Stromal cell of bone marrow (primary cell): ENCODE results near the gene FMN1.

Experiments
- DNase-seq: peaks from one replicate; pipeline ENCODE4 v3.0.0-alpha.2; 2012; ENCODE audit warnings: low read depth

Gene FMN1

DNA sequence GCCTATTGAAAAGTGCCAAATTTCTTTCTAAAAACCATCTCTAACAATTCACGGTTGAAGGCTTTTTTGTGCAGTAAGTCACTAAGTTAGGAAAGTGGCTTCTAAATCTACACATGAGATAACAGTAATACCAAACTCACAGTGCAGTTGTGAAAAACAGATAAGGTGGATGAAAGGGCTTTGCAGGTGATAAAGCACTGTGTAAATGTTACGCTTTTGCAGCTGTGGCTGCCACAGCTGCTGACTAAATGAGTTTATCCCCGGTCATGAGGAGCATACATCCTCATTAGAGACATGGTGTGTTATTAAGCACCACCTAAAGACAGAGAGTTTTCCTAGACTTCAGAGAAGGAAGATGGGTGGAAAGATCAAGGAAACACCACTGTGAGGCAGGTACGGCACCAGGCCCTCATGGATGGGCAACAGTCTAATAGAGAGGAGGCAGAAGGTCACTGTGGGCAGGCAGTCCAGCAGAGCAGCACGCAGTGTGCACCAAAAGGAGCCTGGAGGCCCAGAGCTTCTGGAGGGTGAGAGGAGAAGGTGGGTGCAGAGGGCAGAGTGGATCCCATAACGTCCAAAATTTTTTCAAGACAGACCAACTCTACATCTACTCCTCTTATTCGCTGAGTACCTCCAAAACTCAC is 68.5 kb downstream of the FMN1 start:
- no peak for DNase-seq

DNA sequence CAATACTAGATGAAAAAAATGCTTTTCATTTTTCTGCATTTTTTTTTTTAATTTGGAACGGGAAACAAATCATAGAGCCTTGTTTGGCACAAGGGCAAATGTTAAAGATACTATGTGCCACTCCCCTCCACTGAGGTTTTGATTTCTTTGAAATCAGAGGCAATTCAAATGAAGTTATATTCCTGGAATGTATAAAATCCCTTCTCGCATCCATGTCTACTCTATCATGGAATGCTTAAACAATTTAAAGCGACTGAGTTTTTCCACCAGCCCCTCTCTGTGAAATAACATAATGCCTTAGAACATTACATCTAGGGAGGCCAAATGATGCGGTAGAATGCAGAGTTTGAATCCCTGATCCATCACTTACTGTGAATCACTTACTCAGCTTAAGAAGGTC is 69.7 kb downstream of the FMN1 start:
- DNase-seq = no peak

DNA sequence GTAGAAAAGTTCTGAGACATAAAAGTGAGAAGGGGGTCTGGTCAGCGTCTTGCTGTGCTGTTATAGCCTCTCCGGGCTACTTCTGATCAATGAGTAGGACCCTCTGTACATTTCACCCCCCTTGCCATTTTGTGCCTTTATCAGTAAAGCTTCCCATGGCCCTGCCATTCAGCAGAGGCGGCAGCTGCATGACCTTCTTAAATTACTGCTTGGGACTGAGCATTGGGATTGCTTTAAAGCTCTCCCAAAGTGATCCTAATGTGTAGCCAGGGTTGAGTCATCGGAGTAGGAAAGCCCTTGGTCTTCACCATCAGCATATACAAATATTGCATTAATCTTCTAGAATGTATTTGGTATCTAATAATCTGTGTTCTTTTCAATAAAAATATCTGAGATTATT is 70.2 kb downstream of the FMN1 start:
- DNase-seq = no peak

DNA sequence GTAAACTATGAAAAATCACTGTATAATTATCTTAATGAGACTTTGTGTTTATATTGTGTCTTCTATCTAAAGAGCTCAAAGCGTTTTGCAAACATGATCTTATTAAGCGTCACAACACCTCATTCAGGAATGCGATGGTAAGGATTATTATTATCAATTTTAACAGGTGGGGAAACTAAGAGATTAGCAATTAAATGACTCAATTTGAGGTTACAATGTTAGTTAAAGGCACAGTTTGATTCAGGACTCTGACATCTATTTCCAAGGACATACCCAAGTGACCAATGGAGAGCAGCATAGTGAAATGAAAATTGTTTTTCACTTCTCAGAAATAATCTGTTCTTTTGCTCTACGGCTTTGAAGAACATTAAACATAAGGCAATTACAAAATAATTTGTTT is 74.6 kb downstream of the FMN1 start:
- DNase-seq = no peak

DNA sequence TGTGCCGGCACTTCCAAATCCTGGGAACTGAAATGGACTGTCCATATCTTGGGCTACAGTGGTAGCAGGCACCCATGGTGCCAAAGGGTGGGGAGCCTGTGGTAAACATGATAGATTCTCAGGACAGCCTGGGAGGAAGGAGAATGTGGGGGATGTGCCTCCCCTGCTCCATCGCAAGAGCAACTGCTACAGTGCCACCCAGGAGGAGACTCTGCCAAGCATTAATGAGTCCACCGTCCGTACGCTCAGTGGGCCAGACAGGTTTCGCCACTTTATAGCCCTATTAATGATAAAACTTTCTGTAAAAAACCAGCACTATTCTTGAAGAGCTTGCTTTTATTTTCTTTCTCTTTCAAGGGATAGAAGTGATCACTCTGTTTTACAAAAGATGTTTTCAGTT is 75.2 kb downstream of the FMN1 start:
- DNase-seq = no peak

DNA sequence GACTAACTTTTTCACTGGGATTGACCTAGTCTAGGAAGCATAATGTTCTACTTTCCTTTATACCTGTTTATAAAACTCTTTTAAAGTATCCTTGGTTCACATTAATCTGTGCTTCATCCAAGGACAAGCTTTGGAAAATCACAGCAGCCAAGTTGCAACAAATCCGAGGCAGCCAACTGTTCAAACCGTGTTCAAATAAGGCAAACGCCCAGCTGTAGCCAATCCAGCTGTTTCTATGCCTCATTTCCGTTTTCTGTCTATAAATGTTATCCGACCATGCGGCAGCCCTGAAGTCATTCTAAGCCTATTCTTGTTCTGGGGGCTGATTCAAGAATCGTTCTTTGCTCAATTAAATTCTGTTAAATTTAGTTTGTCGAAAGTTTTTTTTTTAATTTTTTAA is 78.3 kb downstream of the FMN1 start:
- DNase-seq = no peak

DNA sequence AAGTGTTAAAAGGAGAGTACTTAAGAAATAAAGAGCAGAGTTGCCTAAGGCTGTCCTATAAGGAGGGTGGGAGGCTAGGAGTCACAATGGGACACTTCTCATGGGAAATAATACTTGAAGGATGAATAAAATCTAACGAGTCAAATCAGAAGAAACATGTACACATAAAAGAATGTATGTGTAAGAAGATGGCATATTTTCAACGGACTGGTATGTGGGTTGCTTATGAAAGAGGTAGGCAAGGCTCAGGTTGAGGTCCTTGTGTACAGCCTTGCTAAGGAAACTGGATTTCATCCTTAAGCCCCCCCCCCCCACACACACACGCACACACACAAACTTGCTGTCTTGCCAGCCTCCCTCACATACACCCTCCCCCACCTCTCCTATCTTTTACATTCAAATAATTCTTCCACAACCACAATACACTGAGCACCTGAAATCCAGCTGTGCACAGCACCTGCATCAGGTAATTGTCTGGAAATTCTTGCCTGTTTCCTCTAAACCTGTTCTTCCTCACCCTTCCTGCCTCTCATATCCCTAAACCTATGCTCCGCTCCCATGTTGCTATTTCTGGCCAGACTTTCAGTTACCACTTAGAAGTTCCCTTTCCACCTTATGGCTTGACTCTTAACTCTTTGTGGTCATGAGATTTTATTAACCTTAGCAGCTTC is 79.2 kb downstream of the FMN1 start:
- DNase-seq = no peak

DNA sequence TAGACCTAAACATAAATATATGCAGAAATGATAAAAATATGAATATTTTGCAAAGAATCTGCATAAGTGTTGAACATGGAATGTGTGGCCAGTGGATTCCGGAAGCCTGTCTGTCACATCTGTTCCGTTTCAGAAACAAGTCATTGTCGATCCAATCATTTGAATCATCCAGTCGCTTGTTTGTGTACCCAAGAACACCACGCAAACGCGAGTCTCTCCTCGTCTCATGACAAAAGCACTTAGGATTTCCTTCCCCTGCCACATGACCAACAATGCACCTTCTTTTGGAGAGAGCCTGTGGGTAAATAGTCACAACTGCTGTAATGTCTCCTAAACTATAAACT is 80.2 kb downstream of the FMN1 start:
- DNase-seq = no peak

DNA sequence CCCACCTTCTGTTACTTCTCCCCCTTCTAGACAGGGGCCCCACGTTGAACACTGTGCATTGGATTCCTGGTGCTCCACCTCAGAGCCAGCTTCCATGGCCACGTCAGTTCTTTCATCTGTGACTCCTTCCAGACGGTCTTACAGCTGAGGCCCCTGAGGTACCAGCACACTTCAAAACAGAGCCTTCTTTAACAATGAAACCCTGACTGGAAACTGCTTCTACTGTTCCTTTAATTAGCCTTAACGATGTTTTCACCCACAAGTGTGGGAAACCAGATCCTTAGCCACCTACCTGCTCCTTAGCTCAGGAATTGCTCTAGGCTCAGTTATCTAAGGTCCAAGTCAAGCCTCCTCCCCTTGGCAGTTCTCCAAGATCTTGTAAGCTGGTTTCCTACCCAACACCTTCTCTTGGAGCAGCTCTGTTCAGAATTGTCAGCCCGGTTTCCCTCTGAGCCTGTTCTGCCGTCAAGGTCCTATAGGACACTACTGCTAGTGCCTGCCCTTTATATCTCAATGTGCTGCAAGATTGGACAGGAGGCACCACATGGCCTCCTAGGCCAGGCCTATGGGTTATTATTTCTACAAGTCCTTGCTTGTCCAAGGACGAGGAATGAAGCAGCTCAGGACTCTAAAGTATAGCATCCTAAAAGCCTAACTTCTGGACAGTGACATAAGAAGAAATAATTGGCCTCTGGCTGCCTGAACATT is 80.7 kb downstream of the FMN1 start:
- DNase-seq = no peak

DNA sequence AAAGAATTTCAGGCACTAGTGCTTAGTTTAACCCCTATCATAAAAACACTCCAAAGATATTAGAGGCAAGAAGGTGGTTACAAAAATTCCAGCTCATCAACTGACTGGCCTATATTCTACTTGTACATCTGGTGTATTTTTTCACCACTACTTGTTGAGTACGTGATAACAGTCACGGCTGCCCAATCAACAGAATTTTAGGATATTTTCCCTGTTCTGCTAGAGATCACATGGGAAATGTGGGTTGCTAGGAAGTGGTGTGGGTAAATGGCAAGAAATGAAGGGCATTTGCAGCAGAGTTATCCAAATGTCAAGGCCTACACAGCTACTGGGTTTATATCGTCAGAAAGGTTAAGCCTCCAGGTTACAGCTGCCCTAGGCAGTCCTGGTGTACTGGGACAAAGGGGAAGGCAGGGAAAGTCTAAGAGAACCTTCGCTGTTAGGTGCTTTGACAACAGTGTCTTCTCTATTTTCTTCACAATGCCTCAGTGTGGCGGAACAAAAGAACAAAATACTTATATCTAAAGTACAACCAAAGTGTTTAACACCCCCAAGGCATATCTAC is 81.9 kb downstream of the FMN1 start:
- no peak for DNase-seq

DNA sequence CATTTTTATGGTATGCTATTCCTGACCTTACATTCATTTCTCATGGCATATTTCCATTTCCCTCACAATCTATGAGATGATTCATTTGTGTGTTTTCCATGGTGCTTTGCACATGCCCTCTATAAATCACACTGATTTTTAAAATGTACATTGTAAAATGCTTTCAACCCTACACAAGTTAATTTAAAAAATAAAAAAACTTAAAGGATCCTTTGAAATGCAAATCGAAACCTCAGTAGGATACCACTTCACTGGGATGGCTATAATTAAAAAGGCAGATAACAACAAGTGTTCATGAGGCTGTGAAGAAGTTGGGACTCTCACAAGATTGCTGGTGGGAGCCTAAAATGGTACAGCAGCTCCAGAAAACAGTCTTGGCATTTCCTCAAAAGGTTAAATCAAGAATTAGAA is 83.5 kb downstream of the FMN1 start:
- DNase-seq = no peak

DNA sequence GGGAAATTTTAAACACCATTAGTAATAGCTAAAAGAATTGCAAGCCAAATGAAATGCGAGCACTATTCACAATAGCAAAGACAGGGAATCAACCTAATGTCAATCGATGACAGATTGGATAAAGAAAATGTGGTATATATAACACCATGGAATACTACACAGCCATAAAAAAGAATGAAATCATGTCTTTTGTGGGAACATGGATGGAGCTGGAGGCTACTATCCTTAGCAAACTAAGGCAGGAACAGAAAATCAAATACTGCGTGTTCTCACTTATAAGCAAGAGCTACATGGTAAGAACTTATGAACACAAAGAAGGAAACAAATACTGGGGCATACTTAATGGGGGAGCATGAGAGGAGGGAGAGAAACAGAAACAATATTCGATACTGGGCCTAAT is 85.2 kb downstream of the FMN1 start:
- no peak for DNase-seq

DNA sequence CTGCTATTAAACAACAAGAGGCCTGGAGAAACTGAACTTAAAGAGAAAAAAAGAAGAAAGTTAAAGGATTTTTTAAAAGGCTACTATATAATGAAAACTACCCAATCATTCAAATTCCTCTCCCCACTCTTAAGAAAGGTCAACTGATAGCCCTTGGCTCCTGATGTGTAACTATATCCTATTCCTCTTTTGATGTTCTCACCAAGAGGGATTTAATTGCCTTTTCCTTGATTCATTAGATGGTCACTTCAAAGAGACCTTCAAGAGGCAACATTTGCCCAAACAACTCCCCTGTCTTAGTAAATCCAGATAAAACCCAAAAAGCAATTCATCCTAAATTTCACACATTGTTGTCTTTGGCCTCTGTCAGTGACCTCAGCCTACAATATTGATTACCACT is 86.0 kb downstream of the FMN1 start:
- DNase-seq = no peak

DNA sequence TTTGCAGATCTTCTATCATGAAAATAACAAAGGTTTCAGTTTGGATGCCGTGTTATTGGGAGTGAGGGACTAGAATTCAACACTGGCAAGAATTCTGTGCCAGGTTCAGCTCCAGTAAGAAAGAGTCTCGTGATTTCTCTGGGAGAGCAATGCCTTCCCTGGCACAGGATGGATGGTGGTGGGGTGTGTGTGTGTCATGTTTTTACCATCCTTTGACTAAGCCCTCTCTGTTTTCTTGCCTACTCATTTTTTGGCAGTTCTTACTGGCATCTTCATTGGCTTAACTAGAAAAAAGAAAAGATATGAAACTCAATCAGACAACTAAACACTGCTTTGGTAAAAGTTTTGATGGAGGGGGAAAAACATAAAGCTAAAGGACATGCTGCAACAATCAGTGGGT is 86.6 kb downstream of the FMN1 start:
- peak; percentile 81 for DNase-seq

DNA sequence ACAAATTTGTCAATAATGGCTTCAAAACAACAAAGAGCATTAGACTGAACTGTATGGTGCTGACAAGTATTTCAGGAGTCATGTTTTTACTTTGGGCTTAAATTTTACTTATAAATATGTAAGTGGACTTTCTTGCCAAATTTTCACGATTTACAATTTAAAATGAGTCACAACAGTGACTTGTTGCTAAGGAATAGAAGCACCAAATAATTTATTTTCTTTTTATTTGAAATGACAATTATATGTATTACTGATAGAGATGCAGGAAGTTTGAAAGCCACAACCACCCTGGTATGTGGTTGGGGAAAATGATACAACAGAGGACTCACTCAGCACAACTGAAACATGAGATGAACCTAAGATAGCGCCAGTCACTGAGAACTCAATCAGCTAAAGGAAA is 90.3 kb downstream of the FMN1 start:
- peak; percentile 85 for DNase-seq

DNA sequence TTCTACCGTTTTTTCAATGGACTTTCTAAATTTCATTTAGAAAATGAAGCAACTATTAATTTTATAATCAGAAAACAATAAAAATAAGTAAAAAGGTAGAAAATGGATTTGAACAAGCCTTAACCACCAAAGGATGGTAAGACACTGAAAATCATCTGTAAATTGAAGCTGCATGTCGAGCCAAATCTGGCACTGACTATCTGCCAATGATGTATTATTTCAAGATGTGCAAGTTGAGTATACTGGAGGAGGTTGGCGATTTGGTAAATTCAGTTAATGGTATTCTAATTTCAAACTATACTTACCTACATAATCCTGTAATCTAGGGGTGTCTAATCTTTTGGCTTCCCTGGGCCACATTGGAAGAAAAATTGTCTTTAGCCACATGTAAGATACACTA is 93.5 kb downstream of the FMN1 start:
- no peak for DNase-seq

DNA sequence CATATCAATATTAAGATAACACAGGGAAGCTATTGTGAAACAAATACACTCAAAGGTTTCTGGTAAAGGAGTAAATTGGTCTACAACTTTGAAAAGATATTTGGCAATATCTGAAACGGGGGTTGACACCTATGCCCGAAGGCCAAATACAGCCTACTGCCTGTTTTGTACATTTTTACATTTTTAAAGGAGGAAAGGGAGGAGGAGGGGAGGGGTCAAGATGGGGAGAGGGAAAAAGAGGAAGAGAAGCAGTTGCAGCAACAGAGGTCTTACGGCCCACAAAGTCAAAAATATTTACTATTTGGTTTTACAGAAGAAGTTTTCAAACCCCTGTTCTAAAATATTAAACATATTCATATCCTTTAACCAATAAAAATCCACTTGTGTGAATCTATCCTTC is 94.2 kb downstream of the FMN1 start:
- DNase-seq = no peak

DNA sequence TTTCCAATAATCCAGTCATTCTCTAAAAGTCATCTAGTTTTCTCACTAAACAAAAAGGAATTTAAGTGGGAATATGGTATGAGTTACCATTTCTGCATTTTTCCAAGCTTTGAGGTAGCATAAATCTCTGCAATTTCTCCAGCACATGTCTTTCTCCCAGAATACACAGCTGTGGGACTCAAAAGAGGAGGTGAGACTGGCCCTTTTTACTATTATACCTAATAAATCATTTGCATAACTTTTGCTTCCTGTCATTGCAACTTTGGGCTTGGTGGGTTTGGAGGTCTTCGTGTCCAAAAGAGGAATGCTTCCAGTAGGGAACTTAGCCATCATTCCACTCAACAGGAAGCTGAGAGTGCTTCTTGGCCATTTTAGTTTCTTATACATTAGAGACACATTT is 94.8 kb downstream of the FMN1 start:
- no peak for DNase-seq

DNA sequence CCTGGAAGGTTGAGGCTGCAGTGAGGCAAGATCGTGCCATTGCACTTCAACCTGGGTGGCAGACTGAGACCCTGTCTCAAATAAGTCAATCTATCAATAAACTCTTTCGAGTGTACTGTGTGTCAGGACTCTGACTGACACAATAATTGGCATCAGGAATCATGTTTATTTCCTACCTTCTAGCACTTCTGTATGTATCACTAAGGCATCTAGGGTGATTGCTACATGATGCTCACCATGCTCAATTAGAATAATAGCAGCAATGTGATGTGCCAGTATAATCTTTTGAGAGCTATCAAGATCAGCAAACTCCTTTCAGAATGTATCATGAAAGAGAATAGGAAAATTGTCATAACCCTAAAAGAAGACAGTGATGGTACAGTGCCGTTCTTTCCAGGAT is 95.3 kb downstream of the FMN1 start:
- DNase-seq = no peak

DNA sequence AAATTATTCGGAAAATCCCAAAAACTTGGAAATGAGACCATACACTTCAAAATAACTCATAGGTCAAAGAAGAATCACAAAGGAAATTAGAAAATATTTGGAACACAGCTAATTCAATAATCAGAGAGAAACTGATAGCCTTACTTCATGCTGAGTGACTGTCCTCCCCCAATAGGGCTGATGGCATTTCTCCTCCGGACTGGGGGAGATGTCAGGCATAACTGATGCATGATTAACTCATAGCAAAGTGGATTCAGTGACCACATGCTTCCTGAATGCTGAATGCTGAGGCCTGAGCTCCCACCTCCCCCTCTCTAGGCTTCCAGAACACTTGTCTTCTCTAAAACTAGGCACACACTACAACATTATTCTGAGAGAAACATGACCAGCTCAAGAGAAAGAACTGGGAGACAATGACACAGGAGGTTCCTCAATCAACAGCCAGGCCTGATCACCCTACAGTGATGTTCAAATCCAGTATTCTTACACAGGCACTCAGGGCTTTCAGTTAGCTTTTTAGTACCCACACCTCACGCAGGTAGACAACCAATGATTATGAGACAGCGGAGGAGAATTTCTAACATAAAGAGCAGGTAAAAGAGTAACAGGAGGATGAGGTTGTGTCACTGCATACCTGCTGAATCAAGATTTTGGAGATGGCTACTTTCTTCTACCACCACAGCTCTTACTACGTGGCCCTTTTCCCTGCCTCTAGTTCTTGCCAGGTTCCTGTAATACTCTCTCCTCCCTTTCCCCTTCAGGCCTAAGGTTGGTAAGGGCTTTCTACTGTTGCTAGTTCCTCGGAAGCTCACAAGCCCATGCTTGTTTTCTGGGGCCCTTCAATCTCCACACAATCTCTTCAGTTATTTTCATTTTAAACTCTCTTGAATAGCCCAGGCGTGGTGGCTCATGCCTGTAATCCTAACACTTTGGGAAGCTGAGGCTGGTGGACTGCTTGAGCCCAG is 96.1 kb downstream of the FMN1 start:
- DNase-seq = peak; percentile 70

DNA sequence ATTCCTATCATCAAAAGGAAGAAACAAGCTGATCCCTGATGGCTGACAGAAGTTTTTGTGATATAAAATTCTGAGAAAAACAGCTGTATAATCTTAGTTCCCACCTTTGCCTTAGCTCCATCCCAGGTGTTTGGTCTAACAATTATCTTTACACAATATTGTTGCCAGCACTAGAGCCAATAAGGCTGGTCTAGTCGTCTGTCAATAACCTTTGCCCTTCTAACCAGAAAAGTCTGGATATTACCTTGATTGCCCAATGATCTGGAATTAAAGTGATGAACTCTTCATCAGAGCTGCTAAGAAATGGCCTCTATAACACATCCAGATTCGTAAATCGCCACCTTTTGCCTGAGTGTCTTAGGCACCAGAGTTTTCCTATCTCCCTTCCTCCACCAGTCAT is 98.4 kb downstream of the FMN1 start:
- no peak for DNase-seq

DNA sequence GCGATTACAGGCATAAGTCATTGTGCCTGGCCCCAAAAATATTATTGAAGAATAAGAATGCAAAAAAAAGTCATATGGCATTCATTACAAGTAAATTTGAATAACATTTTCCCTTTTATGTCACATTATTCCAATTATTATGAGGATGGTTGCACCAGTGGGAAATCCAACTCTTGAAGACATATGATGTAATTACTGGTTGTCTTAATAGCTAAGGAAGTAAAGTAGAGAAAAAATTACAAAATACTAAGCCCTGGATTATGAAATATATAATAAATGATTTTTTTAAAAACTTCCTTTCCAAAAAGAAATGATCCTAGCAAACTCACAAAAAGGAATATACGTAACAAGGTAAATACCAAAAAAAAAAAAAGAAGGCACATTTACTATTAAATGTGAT is 98.9 kb downstream of the FMN1 start:
- DNase-seq = no peak
